GM19035 (cell line): Measurements from ENCODE around the gene WFIKKN1.
A peak's percentile ranks its signal among the peaks of the same experiment; 100 is the strongest.

Source experiments
- ATAC-seq: cut with Tn5 transposase; IDR thresholded peaks from one replicate; pipeline ENCODE4 v1.9.1; 2021; ENCODE audit not compliant: unreplicated experiment

Gene WFIKKN1

GRCh38 chr16:635573-636205 lies 4.9 kb downstream of the WFIKKN1 start:
- peak; percentile 6 for ATAC-seq

DNA sequence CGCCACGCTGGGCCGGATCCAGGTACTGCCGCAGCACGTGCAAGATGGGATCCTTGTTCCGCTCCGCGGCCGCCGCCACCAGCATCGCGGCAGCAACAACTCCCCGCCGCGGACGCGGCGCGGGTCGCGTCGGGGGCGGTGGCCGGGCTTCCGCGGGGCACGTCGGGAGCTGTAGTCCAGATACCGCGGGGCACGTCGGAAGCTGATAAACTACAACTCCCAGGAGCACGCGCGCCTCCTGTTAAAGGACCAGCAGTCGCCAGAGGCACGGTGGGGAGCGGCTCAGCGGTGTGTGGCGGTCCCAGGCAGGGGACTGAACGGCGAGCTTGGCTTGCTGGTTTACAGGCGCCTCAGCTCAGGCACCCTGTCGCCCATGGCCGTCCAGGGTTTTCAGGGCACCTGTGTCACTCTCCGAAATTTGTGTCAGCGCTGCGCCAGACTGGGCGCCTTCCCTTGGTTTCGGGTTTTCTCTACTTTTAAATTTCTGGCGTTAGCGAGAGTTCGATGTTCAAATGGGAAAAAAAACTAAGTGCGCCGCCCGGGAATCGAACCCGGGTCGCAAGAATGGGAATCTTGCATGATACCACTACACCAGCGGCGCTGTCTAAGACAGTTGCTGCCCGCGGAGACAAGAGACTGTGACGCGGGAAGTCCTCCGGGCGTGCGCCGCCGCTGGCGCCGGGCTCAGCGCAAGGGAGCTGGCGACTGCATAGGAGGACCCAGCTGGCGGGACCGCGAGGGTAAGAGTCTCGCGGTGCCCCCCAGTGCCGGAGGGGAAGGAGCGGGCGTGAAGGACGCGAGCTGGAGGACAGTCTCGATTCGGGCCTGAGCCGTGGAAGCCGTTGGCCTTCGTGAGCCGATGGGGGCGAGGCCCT lies 5.7 kb downstream of the WFIKKN1 start, which contains the start of gene METTL26:
METTL26 (minus strand) TSS at position 100 of the 875 bp plus-strand sequence; CDS start at position 85, 15 bp downstream.
- peak; percentile 69 for ATAC-seq

DNA sequence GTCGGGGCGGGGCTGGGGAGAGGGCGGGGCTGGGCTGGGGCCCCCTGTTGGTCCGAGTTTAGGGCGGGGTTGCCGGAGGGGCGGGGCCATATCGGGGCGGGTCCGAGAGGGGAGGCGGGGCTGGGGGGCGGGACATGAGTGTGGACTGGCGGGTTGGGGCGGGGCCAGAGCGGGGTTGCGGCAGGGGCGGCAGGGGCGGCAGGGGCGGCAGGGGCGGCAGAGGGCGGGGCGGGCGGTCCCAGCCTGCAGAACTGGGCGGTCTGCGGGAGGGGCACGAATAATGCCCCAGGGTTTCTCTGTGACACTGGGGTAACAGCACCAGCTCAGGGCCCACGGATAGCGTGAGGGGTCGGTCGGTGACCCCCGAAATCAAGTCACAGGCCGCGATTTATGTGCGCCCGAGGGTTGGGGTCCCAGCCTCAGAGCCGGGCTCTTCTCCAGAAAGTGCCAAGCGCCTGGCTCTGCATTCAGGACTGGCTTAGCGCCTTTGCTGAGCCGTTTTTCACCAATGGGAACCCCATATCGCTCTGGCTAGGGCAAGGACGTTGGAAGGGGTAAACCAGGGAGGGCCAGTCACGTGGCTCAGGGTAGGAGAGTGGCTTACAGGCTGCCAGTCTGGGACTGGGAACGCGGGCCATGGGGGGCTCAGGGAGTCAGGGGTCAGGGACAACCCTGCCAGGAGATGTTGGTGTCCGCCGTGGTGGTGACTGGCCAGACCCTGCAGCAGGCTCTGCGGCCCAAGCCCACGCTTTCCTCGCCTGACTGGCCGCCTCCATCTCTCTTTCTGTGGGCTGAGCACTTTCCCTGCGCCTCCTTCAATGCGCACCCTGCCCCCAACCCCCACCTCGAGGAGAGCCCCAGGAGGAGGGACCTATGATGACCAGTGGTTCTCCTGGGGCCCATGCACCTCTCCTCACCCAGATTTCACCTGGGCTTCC lies 6.6 kb downstream of the WFIKKN1 start:
- ATAC-seq = no peak

DNA sequence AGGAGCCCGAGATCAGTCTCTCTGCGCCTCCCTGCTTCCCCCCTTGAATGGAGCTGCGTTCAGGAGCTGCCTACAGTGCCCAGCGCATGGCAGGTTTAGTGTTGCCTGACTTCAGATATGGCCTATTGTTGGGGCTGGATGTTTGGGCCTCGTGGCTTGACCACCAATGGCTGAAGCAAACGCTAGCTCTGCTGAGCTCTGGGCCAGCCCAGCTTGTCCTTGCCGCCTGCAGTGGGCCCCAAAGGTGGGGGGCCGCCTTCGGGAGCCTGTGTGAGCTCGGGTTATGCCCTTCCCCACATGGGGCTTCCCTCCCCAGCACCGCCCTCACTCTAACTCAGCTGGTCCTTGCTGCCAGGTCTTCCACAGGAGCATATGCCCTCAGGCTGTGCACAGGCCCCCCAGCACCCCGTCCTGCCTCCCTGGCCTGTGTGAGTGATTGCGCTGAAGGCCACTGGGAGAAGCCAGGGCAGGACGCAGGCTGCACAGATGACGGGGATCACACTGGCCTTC lies 7.3 kb downstream of the WFIKKN1 start:
- no peak for ATAC-seq

DNA sequence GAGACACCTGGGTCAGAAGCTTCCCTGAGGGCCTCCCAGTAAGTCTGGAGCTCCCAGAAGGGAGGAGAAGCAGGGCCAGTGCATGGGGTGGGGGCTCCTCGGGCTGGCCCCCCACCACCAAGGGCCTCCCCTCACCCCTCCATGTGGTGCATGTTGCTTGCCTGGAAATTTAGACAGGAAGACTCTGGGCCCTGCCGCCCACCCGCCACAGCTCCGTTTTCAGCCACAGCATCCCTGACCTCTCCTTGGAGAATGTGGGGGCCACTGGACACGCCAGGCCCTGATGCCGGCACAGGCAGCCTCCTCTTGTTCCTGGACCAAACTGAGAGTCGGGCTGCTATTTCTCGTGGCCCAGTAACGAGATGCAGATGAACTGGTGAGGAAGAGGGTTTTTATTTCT lies 8.1 kb downstream of the WFIKKN1 start:
- no peak for ATAC-seq

- no peak for ATAC-seq
Observed at GRCh38 chr16:640614-641013, 9.8 kb downstream of the WFIKKN1 start.

DNA sequence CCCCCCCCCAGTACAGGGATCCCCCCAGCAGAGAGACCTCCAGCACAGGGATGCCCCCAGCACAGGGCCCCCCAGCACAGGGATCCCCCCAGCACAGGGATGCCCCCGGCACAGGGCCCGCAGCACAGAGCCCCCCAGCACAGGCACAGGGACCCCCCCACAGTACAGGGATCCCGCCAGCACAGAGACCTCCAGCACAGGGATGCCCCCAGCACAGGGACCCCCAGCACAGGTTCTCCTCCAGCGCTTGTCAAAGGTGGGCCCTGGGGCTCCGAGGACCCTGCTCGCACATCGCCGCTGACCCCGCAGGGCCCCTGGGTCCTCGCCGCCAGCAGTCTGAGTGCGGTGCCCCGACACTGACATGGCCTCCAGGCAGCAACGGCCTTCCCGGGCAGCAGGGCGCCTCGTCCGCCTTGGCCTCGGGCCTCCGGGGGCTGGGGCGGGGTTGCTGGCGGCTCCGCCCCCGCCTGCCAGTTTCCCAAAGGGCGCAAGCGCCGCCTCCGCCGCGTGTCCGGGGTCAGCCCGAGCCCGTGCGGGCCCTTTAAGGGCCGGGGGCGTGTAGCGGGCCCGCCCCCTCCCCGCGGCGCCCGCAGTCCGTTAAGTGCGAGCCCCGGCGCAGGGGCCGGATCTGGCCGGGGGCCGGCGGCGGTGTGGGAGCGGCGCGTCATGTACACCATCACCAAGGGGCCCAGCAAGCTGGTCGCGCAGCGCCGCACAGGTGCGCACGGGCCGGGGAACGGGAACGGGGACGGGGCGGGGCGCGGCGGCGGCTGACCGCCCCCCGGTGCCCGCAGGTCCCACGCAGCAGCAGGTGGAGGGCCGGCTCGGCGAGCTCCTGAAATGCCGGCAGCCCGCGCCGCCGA lies 10.8 kb downstream of the WFIKKN1 start, which contains the start of gene MCRIP2:
MCRIP2 (plus strand) TSS at position 503 of the 863 bp plus-strand sequence; CDS start at position 667, 164 bp downstream.
- peak; percentile 61 for ATAC-seq

- peak; percentile 41 for ATAC-seq
Observed at GRCh38 chr16:642189-643049, 11.6 kb downstream of the WFIKKN1 start.

DNA sequence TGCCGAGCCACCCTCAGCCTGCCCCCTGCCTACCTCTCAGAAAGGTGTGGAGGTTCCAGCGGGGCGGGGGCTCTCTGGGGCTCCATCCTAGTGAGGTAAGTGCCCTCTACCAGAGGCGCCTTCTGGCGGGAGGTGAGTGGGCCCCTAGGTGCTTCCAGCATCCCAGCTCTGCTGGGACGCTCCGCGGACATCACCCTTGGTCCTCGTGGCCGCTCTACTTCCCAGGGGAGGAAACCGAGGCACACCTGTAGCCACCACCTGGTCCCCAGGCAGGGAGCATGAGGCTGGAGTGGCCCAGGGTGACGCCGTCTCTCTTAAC lies 12.2 kb downstream of the WFIKKN1 start:
- no peak for ATAC-seq

DNA sequence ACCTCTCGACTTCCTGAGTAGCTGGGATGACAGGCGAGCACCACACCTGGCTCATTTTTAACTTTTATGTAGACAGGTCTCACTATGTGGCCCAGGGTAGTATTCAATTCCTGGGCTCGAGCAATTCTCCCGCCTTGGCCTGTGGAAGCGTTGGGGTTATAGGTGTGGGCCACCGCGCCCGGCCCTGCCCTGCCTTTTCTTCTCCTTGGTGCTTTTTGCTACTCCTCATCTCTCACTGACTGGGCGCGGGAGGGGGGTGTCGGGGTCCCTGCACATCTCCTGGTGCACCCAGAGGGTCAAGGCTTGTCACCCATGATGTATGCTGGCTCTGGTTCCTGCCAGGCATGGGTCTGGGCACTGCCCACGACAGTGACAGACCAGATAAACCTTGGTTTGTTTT lies 13.8 kb downstream of the WFIKKN1 start:
- no peak for ATAC-seq

DNA sequence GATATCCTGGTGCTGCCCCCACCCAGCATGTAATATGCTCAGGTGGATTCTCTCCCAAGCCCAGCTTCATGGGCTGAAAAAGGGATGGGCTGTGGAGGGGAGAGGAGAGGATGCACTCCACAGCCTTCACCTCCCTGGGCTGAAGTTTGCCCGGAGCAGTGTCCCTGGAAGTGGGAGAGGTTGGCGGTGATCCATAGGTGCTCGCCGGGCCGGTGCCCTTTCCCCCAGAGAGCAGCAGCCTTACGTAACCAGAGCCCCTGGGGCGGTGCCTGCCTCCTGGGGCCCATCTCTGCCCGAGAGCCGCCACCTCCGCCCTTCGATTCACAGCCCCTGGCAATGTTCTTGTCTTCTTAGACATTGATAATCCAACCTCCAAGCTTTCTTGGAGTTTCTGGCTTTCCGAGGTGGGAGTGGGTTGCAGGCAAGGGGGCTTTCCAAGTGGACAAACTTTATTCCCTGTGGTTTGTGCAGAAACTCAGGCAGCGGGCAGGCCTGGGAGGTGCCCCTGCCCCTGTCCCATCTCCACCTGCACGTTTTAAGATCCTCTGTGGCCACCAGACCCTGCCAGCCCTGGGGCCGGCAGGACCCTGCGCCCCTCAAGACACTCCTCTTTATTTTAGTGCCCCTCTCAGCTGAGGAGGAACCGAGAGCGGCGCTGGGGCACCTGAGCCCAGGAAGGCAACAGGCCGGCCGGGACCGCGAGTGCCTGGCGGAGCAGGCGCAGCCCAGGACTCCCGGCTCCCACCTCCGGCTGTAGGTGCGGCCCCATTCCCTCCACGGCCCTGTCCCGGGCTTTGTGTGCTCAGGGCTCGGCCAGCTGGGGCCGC lies 15.3 kb downstream of the WFIKKN1 start:
- no peak for ATAC-seq

DNA sequence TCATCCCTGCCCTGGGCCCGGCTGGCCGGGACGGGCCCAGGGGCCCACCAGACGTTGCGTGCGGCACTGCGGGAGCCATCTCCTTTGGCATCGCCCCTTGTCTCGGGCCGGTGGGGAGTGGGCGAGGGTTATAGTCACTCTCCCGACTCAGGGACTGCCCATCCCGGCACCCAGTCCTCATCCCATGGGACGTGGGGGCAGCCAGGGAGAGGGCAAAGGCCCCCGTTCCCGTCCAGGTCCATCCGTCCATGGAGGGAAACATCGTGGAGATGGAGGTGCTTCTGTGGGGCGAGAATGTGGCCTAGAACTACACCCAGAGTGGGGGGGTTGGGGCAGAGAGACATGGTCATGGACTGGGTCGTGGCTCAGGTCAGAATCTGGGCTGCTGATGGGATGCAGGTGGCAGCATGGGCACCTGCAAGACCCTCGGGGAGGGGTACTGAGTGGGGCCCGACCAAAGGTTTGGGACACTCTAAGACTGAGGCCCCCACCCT lies 15.9 kb downstream of the WFIKKN1 start:
- ATAC-seq = no peak

DNA sequence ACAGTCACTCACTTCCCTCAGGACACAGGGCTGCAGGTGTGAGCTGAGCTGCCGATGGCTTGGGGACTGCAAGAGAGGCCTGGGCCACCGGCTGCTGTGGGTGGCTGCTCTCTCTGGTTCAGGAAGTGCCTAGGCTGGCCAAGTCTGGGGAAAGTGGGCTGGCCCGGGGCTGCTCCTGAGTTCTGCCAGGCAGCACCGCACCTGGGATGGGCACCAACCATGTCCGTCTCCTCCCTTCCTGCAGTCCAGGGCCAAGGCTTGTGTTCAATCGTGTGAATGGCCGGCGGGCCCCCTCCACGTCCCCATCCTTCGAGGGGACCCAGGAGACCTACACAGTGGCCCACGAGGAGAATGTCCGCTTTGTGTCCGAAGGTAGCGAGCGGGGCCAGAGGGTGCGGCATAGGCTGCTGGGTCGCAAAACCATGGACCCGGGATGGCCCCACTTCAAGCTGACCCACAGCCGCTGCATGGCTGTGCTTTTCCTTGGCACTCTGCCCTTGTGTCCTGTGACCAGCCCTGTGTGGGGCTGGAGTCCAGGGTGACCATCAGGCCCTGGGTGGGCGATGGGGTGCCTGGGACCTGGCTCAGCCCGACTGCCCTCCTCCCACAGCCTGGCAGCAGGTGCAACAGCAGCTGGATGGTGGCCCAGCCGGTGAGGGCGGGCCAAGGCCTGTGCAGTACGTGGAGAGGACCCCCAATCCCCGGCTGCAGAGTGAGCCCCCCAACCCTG lies 16.6 kb downstream of the WFIKKN1 start:
- ATAC-seq = no peak

DNA sequence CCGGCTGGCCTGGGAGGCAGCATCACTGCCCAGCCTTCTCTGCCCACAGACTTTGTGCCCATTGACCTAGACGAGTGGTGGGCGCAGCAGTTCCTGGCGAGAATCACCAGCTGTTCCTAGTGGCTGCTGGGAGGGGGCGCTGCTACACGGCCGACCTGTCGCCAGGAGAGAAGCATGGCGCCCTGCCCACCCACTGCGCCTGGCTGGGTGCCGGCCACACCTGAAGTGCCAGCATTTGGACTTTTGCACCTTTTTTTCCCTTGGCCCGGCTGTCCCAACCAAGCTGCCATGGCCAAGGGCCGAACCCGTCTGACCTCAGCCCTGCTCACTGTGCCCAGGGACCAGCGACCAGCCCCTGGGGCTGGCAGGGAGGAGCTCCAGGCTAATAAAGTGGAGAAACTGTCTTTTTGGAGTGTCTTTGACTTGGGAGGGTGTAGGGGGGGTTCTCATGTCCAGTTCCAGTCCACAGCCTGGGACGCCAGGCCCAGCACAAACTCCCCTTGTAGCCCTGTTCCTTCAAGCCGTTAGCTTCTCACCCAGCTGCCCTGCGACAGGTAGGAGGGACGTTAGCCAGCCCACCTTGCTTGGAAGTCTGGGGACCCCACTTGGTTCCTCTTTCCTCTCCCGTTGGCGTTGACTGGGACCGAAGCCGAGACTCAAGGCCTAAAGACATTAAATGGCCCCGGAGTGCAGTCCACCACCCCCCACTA lies 17.4 kb downstream of the WFIKKN1 start:
- ATAC-seq = no peak

- ATAC-seq = peak; percentile 78
Observed at GRCh38 chr16:648781-649589, 18.2 kb downstream of the WFIKKN1 start, which contains the start of gene WDR90. WDR90 (plus strand) TSS chr16:649365; CDS start chr16:649417, 52 bp downstream.

DNA sequence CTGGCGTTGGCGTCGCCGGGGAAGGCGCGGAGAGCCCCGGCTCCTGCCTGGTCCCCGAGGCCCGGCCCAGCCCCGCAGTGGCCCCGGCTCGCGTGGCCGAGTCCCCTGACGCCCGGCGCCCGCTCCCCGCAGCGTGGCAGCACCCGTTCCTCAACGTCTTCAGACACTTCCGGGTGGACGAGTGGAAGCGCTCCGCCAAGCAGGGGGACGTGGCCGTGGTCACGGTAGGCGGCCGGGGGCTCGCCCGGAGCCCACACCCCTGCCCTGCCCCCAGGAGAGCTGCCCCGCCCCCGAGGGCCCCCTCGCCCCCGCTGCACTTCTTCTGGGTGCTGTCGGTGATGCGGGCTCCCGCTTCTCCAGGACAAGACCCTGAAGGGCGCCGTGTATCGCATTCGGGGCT lies 18.8 kb downstream of the WFIKKN1 start:
- peak; percentile 12 for ATAC-seq
